IMR-90 (cell line): Measurements from ENCODE around the gene FHDC1. TPM values are rescaled to one million over a fixed set of nuclear protein-coding genes. Genes with fewer than 3 reads are reported as not detected.

Experiments
- ATAC-seq: fragments of 200-7000 bp; cut with Tn5 transposase; 2 replicates; pipeline ENCODE4 v1.9.1; 2020; ENCODE audit warnings: low read depth, mild to moderate bottlenecking, moderate library complexity
- BruUV-seq: library from RNA; stranded (reverse); fragments of 400-500 nt; replicated peaks from 2 replicates; lab custom pipeline; 2021; lab: Mats Ljungman, UMichigan
- CTCF ChIA-PET: fragments of 300-600 bp; formaldehyde crosslinking; extraction: SDS; loops from one replicate; lab custom pipeline; 2021; ENCODE audit warnings: antibody characterized with exemption; lab: Yijun Ruan, JAX
- POLR2A ChIA-PET: fragments of 300-600 bp; sonication (Branson Sonifier 250); formaldehyde crosslinking; loops from one replicate; lab custom pipeline; 2022; ENCODE audit warnings: antibody characterized with exemption; ENCODE audit not compliant: unreplicated experiment; lab: Charles Lee
- DNase-seq: peaks from one replicate; pipeline ENCODE4 v3.0.0; 2013
- H2AFZ ChIP-seq: replicated peaks from 2 replicates; pipeline ENCODE3; 2013; ENCODE audit warnings: low read length, mild to moderate bottlenecking; ENCODE audit not compliant: poor library complexity
- H2AK5ac ChIP-seq: 2 replicates; pipeline ENCODE4 v1.6.1; 2013; ENCODE audit warnings: low read depth, low read length, inconsistent platforms
- H2AK9ac ChIP-seq: replicated peaks from 2 replicates; pipeline ENCODE3; 2013; ENCODE audit warnings: mild to moderate bottlenecking, low read depth, low read length, moderate library complexity; ENCODE audit not compliant: poor library complexity
- H2BK120ac ChIP-seq: 2 replicates; pipeline ENCODE4 v1.6.1; 2013; ENCODE audit warnings: low read depth, low read length, inconsistent platforms
- H2BK15ac ChIP-seq: 3 replicates; pipeline ENCODE4 v1.6.1; 2013; ENCODE audit warnings: low read depth, low read length, inconsistent platforms
- H2BK20ac ChIP-seq: 2 replicates; pipeline ENCODE4 v1.6.1; 2013; ENCODE audit warnings: low read depth, mild to moderate bottlenecking, inconsistent platforms, low read length, moderate library complexity
- H2BK5ac ChIP-seq: 2 replicates; pipeline ENCODE4 v1.6.1; 2013; ENCODE audit warnings: mild to moderate bottlenecking, low read depth, low read length, inconsistent platforms; ENCODE audit not compliant: poor library complexity, severe bottlenecking
- H3K14ac ChIP-seq: replicated peaks from 2 replicates; pipeline ENCODE4 v1.6.1; 2013; ENCODE audit warnings: low read depth, low read length, inconsistent platforms
- H3K18ac ChIP-seq: 2 replicates; pipeline ENCODE4 v1.6.1; 2013; ENCODE audit warnings: low read depth, low read length, control low read depth
- H3K23ac ChIP-seq: 2 replicates; pipeline ENCODE4 v1.6.1; 2013; ENCODE audit warnings: low read depth, low read length, inconsistent platforms
- H3K27ac ChIP-seq: 2 replicates; pipeline ENCODE4 v1.5.1; 2013; ENCODE audit warnings: mild to moderate bottlenecking, control low read depth, low read length; ENCODE audit not compliant: insufficient read depth
- H3K27me3 ChIP-seq: 2 replicates; pipeline ENCODE4 v1.6.1; 2013; ENCODE audit warnings: low read length; ENCODE audit not compliant: control insufficient read depth, insufficient read depth
- H3K36me3 ChIP-seq: 2 replicates; pipeline ENCODE4 v1.6.1; 2013; ENCODE audit warnings: low read length, mixed read lengths; ENCODE audit not compliant: control insufficient read depth, insufficient read depth
- H3K4ac ChIP-seq: 2 replicates; pipeline ENCODE4 v1.6.1; 2013; ENCODE audit warnings: low read depth, low read length, inconsistent platforms
- H3K4me1 ChIP-seq: 2 replicates; pipeline ENCODE4 v1.6.1; 2013; ENCODE audit warnings: low read length, mixed read lengths; ENCODE audit not compliant: control insufficient read depth, insufficient read depth
- H3K4me2 ChIP-seq: 2 replicates; pipeline ENCODE4 v1.6.1; 2013; ENCODE audit warnings: low read depth, mild to moderate bottlenecking, control low read depth, low read length, moderate library complexity
- H3K4me3 ChIP-seq: 2 replicates; pipeline ENCODE4 v1.5.1; 2013; ENCODE audit warnings: low read depth, mild to moderate bottlenecking, control low read depth, low read length, moderate library complexity; ENCODE audit not compliant: insufficient read depth
- H3K56ac ChIP-seq: 2 replicates; pipeline ENCODE4 v1.6.1; 2013; ENCODE audit warnings: low read length, inconsistent platforms; ENCODE audit not compliant: insufficient read depth; ENCODE audit errors: extremely low read depth
- H3K79me1 ChIP-seq, 2 experiments: 2 replicates each; pipeline ENCODE4 v1.6.1; 2013; ENCODE audit warnings: low read length in 2 of 2, inconsistent platforms in 1 of 2, low read depth in 1 of 2
- H3K9ac ChIP-seq: 2 replicates; pipeline ENCODE4 v1.6.1; 2013; ENCODE audit warnings: low read depth, low read length, control low read depth
- H3K9me1 ChIP-seq: 2 replicates; pipeline ENCODE4 v1.6.1; 2013; ENCODE audit warnings: low read length, inconsistent platforms; ENCODE audit not compliant: insufficient read depth
- H3K9me3 ChIP-seq: 2 replicates; pipeline ENCODE4 v1.6.1; 2013; ENCODE audit warnings: low read length; ENCODE audit not compliant: control insufficient read depth, insufficient read depth
- H4K20me1 ChIP-seq: 2 replicates; pipeline ENCODE4 v1.6.1; 2013; ENCODE audit warnings: low read length, inconsistent platforms; ENCODE audit not compliant: insufficient read depth
- H4K5ac ChIP-seq: 2 replicates; pipeline ENCODE4 v1.6.1; 2013; ENCODE audit warnings: mild to moderate bottlenecking, low read depth, low read length, control low read depth
- H4K8ac ChIP-seq, 2 experiments: 2 replicates each; pipeline ENCODE4 v1.6.1; 2013; ENCODE audit warnings: low read depth in 2 of 2, low read length in 2 of 2, control low read depth in 1 of 2, inconsistent platforms in 1 of 2
- H4K91ac ChIP-seq: 2 replicates; pipeline ENCODE4 v1.6.1; 2013; ENCODE audit warnings: low read depth, low read length, inconsistent platforms; ENCODE audit not compliant: insufficient read depth
- BHLHE40 ChIP-seq: fragments of 150-350 bp; IDR thresholded peaks from 2 replicates; pipeline ENCODE4 v1.6.1; 2016; ENCODE audit warnings: mild to moderate bottlenecking, low read depth, low read length
- RAD21 ChIP-seq: IDR thresholded peaks from 2 replicates; pipeline ENCODE4 v1.6.1; 2012; ENCODE audit warnings: low read length, improper control_type of control experiment
- RCOR1 ChIP-seq: IDR thresholded peaks from 2 replicates; pipeline ENCODE4 v1.6.1; 2012; ENCODE audit warnings: mild to moderate bottlenecking, low read length, improper control_type of control experiment; ENCODE audit not compliant: insufficient replicate concordance
- WGBS, 2 experiments: methylation state at CpG; one replicate each; pipeline versions ENCODE4 v1.1.5 to v1.1.7; 2013; ENCODE audit warnings: missing lambda C conversion rate in 2 of 2; ENCODE audit not compliant: insufficient read length in 1 of 2; ENCODE audit errors: extremely low coverage in 2 of 2; 5-methylcytosine and 5-hydroxymethylcytosine counted together
- dilution Hi-C: fragments of 300-500 bp; cut with HindIII; formaldehyde crosslinking; loops from one replicate; pipeline ENCODE4 v1.14.3; 2018; ENCODE audit warnings: low sequenced_read_pairs; ENCODE audit not compliant: unreplicated experiment
- in situ Hi-C: fragments of 300-500 bp; cut with MboI; formaldehyde crosslinking; loops from 3 replicates; pipeline ENCODE4 v1.14.3; 2019; ENCODE audit warnings: low sequenced_read_pairs, inconsistent platforms, mixed read lengths
- intact Hi-C: fragments of 100-400 bp; cut with micrococcal nuclease; formaldehyde crosslinking; loops from 2 replicates; pipeline ENCODE4 v1.10.0; 2022
- polyA plus RNA-seq, 3 experiments: library from polyadenylated mRNA; depleted of rRNA; stranded (reverse); fragments of >200 nt; gene quantifications; 2 replicates each; pipeline ENCODE4 v1.2.3, GENCODE V29; 2012; ENCODE audit warnings: low replicate concordance in 1 of 3
- total RNA-seq: library from RNA; depleted of rRNA; stranded (reverse); fragments of >200 nt; gene quantifications from 2 replicates; pipeline ENCODE4 v1.2.3, GENCODE V29; 2012

The FHDC1 gene
- total and polyA plus RNA-seq, 2 of the 4 experiments (the other 2 are of a cell fraction) = under 0.01 to 0.09 TPM

DNA sequence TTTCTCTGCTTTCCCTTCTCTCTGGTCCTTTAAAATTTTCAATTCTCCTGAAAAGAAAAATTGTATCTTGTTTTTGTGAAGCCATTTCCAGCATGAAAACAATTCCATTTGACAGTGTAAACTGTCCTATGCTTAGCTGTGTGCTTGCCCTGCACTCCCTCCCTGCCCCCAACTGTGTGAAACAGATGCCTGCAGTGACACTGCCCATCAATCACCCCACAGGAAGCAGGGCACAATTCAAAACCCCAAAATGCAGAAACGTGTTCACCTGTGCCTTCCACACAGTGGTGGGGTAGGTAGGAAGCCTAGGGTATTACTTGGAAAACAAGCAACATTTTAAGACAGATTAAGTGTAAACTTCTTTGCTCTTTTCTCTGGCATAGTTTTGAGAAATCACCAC lies 6.2 kb upstream of the FHDC1 start:
- Histone ChIP-seq H3K56ac (no peak overlapping the region), H3K4me1 (no peaks in the 10 kb centered on the region), H2BK15ac (no peak overlapping the region), H3K27me3 (peaks cover 12% of the 10 kb centered on the region), H3K18ac (no peak overlapping the region), H3K36me3 (no peaks in the 10 kb centered on the region), H3K9ac (no peak overlapping the region), H4K5ac (no peak overlapping the region), H3K9me1 (no peaks in the 10 kb centered on the region), H2BK20ac (no peak overlapping the region), H3K23ac (no peak overlapping the region), H3K14ac (no peak overlapping the region), H2BK5ac (no peak overlapping the region), H2AK5ac (no peak overlapping the region), H3K4me3 (no peak overlapping the region), H3K4me2 (no peak overlapping the region), H3K27ac (no peak overlapping the region), H3K9me3 (no peaks in the 10 kb centered on the region; the same call in 1 of the 2 replicates), H4K8ac (no peak overlapping the region), H2AK9ac (no peak overlapping the region), H4K91ac (no peak overlapping the region), H3K4ac (no peak overlapping the region), H4K20me1 (no peaks in the 10 kb centered on the region), H2AFZ (no peak overlapping the region), H3K79me1 (no peaks in the 10 kb centered on the region), H2BK120ac (no peak overlapping the region)
- in situ Hi-C loops (no loop called here), intact Hi-C loops (no loop called here), dilution Hi-C loops (no loop called here)
- ChIA-PET POLR2A (no interaction called here), CTCF (no interaction called here)
- DNase-seq (no peak), ATAC-seq (no peak)
- TF ChIP-seq BHLHE40 (no peak), RCOR1 (no peak), RAD21 (no peak)
- no TSS peak for BruUV-seq
- no CpG with 5 or more reads among the region's 1 CpG for WGBS, 2 experiments
